Measurements from ENCODE around the gene SAA4. TPM values are rescaled to one million over a fixed set of nuclear protein-coding genes. Genes with fewer than 3 reads are reported as not detected.
"Not testable (repeated sequence)": the region's sequence is repeated elsewhere in the genome, so short reads cannot be mapped to it uniquely, and the experiment has no call there.

The SAA4 gene
- polyA plus RNA-seq, 3 donors, result not detected

GRCh38 chr11:18191376-18191775, 45.2 kb downstream of the SAA4 start:
- H3K9me3 Mint-ChIP-seq, result peaks cover 0 to 4% (median 0%) of the 10 kb centered on the region in 7 donors
- Histone ChIP-seq H2AFZ (ENCODE audit: insufficient read depth, low read depth, low read length, poor library complexity, severe bottlenecking) (no peak overlapping the region), H3K27ac (ENCODE audit: low read depth in 1 of 2, low read length in 2 of 2) (no peak overlapping the region), H4K20me1 (ENCODE audit: insufficient read depth, low read length) (no peaks in the 10 kb centered on the region), H3K79me2 (ENCODE audit: insufficient read depth, low read length) (no peaks in the 10 kb centered on the region), H3K9me3 (replicated peaks in 1 of 2; ENCODE audit: control insufficient read depth in 1 of 2, insufficient read depth in 1 of 2, low read length in 2 of 2) (no peaks in the 10 kb centered on the region), H3K27me3 (ENCODE audit: control insufficient read depth in 2 of 2, insufficient read depth in 2 of 2, low read length in 2 of 2) (peaks cover 1 to 4% of the 10 kb centered on the region in 2 donors), H3K4me3 (replicated peaks in 1 of 3; ENCODE audit: low read depth in 2 of 3, low read length in 3 of 3) (no peak overlapping the region), H3K4me1 (ENCODE audit: control insufficient read depth in 1 of 2, insufficient read depth in 2 of 2, low read length in 2 of 2) (peaks cover 4 to 7% of the 10 kb centered on the region in 2 donors), H3K4me2 (replicated peaks; ENCODE audit: extremely low read depth, low read length, poor library complexity, severe bottlenecking) (no peak overlapping the region), H3K9ac (ENCODE audit: insufficient read depth, low read length, poor library complexity, severe bottlenecking) (no peak overlapping the region), H3K36me3 (replicated peaks in 1 of 2; ENCODE audit: control insufficient read depth in 1 of 2, insufficient read depth in 2 of 2, low read length in 2 of 2) (no peaks in the 10 kb centered on the region)
- WGBS (ENCODE audit: insufficient coverage), result no CpG with 5 or more reads among the region's 3 CpGs
- H3K27ac Mint-ChIP-seq, result no peak overlapping the region
- H3K4me1 Mint-ChIP-seq, result peaks cover 11% of the 10 kb centered on the region
- H3K36me3 Mint-ChIP-seq, result no peaks in the 10 kb centered on the region
- DNase-seq, result peak; percentile 1 to 38 (median 5)
- intact Hi-C loops (cut with micrococcal nuclease), result no loop called here
- no peak for TF ChIP-seq CTCF (IDR thresholded peaks at IDR 0.05)
- H3K4me3 Mint-ChIP-seq, result no peak overlapping the region
- peaks cover 9 to 15% (median 12%) of the 10 kb centered on the region in 3 donors for H3K27me3 Mint-ChIP-seq (ENCODE audit: low read depth in 3 of 3)

- H3K27ac ChIP-seq (ENCODE audit: low read depth in 1 of 2, low read length in 2 of 2); H3K4me1 ChIP-seq (ENCODE audit: control insufficient read depth in 1 of 2, insufficient read depth in 2 of 2, low read length in 2 of 2); H3K4me2 ChIP-seq (replicated peaks; ENCODE audit: extremely low read depth, low read length, poor library complexity, severe bottlenecking); H3K9me3 Mint-ChIP-seq; H3K4me3 ChIP-seq (replicated peaks in 1 of 3; ENCODE audit: low read depth in 2 of 3, low read length in 3 of 3); H3K9ac ChIP-seq (ENCODE audit: insufficient read depth, low read length, poor library complexity, severe bottlenecking); H3K79me2 ChIP-seq (ENCODE audit: insufficient read depth, low read length); DNase-seq; H2AFZ ChIP-seq (ENCODE audit: insufficient read depth, low read depth, low read length, poor library complexity, severe bottlenecking); H3K4me3 Mint-ChIP-seq; H3K27ac Mint-ChIP-seq; H3K36me3 Mint-ChIP-seq; H4K20me1 ChIP-seq (ENCODE audit: insufficient read depth, low read length); H3K36me3 ChIP-seq (replicated peaks in 1 of 2; ENCODE audit: control insufficient read depth in 1 of 2, insufficient read depth in 2 of 2, low read length in 2 of 2); H3K9me3 ChIP-seq (replicated peaks in 1 of 2; ENCODE audit: control insufficient read depth in 1 of 2, insufficient read depth in 1 of 2, low read length in 2 of 2); intact Hi-C loops (cut with micrococcal nuclease); H3K27me3 ChIP-seq (ENCODE audit: control insufficient read depth in 2 of 2, insufficient read depth in 2 of 2, low read length in 2 of 2): not testable (repeated sequence)
- WGBS (ENCODE audit: insufficient coverage), result 95% methylated on average over 29 of the region's 34 CpGs
- Mint-ChIP-seq H3K4me1 (peaks cover 11% of the 10 kb centered on the region), H3K27me3 (ENCODE audit: low read depth in 3 of 3) (peaks cover 9 to 23% (median 19%) of the 10 kb centered on the region in 3 donors)
Measured at GRCh38 chr11:18189476-18190245, 46.9 kb downstream of the SAA4 start.
